HG02938 (cell line): ENCODE measurements around the gene SETD7.

ENCODE experiments used
- ATAC-seq: cut with Tn5 transposase; IDR thresholded peaks from one replicate; pipeline ENCODE4 v1.9.1; 2021; ENCODE audit warnings: mild to moderate bottlenecking, moderate library complexity; ENCODE audit not compliant: unreplicated experiment

SETD7 gene

DNA sequence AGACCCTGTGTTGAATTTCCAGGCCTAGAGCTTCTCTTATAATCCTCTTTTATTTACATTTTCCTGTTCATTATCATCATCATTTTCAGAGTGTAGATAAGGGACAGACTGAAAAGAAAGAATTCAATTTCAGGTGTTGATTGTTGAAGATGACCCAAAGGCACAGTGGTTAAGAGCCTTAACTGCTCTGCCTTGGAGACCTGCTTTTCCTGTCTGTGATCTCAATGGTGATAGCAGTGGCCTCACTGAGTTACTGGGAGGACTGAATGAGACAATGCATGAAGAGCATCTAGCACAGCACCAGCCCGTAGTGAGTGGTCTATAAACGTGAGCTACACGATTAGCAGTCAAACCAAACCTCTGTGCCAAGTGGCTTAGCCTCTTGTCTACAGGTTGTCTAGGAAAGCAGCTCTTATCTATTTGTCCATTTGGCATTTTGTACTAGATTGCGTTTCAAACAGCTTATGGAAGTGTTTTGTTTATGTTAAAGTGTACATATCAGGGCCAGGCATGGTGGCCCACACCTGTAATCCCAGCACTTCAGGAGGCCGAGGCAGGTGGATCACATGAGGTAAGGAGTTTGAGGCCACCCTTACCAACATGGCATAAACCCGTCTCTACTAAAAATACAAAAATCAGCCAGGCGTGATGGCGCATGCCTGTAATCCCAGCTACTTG, 41.5 kb downstream of the SETD7 start:
- ATAC-seq = no peak

- no peak for ATAC-seq
Measured at GRCh38 chr4:139511320-139511719, 44.7 kb downstream of the SETD7 start.

- ATAC-seq = no peak
Measured at GRCh38 chr4:139509727-139510410, 46.1 kb downstream of the SETD7 start.

- ATAC-seq = no peak
Measured at GRCh38 chr4:139508581-139509237, 47.3 kb downstream of the SETD7 start.

- no peak for ATAC-seq
Measured at GRCh38 chr4:139506774-139507173, 49.2 kb downstream of the SETD7 start.

DNA sequence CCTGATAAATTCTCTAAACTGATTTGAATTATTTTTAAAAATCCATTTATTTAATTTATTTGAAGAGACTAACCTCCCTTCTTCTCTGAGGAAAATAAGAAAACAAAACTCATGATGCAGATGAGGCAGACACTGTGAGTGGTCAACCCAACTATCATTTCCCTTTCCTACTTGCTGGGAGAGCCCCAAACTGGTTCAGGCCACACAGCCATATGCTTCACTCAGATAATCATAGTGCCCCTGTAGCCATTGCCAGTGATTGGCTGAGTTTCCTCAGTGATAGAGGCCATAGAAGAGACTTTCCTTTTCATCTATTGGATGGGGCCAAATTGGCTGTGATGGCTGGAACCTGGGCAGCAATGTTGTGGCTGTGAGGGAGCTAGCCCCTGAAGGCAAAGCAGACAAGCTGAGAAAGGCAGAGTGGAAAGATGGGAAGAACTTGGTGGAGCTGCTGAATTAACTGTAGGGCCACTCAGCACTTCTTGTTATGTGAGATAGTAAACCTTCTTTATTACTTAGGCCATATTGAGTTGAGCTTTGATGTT, 52.3 kb downstream of the SETD7 start:
- no peak for ATAC-seq

DNA sequence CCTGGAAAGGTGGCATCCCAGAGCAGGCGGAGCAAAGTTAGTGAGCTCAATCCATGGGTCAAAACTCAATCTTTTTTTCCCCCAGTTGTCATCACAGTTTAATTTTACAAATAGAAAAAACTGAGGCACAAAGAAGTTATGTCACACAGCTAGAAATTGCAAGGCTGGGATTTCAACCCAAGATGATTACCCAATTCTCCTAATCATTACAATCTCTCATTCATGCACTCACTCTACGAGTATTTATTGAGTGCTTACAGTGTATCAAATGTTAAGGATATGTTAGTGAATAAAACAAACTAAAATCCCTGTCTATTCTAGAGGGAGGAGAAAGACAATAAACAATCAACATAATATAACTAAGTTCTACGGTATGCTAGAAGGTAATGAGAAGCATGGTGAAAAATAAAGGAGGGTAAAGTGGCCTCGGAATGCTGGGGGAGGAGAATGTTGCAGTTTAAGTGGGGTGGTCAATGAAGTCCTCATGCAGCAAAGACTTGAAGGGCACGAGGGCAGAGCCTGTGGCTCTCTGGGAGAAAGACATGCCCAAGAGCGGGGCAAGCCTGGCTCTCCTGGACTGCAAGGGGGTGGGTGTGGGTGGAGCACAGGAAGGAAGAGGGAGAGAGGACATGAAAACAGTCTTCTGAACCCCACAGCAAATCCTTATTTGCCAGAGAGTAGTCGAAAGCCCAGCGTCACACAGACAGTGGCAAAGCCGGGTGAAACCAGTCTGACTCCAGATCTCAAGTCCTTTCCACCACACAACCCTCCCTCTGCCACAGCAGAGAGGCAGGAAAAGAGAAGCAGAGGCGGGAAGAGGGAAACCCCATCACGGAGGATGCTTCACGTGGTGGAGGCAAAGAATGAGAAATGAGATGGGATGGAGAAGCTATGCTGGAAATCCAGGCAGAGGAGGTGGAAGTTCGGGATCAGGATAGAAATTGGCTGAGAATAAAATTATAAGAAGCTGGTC, 53.8 kb downstream of the SETD7 start:
- ATAC-seq = no peak

DNA sequence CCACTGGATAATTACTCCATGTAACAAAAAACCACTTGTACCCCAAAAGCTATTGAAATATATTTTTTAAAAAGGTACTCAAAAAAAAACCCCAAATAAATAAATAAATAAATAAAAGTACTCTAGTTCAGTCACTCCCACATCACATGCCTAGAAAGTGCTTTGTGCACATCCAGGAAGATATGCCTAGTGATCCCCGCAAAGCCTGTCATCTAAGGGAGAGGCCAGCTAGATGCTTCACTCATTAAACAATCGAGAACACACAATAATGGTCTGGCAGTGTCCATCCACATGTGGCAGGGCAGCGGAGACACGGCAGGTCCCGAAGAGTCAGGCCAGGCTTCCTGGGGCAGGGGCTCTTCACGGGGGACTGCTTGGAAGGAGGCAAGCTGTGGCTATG, 54.5 kb downstream of the SETD7 start:
- ATAC-seq = no peak

DNA sequence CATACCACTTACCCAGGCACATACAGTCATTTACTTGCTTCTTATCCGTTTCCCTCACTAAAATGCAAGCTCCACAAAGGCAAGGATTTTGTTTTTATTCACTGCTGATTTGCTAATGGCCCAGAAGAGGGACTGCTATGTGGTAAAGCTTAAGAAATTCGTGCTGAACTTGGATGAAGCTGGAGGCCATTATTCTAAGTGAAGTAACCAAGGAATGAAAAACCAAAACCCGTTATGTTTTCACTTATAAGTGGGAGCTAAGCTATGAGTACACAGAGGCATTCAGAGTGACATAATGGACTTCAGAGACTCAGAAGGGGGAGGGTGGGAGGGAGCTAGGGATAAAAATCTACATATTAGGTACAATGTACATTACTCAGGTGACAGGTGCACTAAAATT, 54.9 kb downstream of the SETD7 start:
- ATAC-seq = no peak

DNA sequence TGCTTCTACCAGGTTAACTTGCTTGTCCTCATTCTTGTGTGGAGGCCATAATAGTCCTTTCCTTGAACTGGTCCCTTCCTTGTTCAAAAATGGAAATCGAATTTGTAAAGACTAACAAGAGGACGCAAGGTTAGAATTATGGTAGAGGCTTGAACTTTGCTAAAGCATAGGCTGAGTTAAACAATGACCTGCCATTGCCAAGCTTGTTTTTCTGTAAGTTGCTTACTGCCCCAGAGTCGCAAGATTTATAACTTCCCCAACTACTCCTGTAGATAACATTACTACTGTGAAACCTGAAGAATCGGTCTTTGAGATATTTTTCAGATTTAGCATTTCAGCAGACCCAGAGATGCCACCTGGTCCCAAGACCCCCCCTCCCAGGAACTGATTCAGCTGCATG, 56.8 kb downstream of the SETD7 start:
- ATAC-seq = no peak

- no peak for ATAC-seq
Measured at GRCh38 chr4:139493176-139493575, 62.8 kb downstream of the SETD7 start.

GRCh38 chr4:139492429-139492828, 63.6 kb downstream of the SETD7 start:
- ATAC-seq = no peak

DNA sequence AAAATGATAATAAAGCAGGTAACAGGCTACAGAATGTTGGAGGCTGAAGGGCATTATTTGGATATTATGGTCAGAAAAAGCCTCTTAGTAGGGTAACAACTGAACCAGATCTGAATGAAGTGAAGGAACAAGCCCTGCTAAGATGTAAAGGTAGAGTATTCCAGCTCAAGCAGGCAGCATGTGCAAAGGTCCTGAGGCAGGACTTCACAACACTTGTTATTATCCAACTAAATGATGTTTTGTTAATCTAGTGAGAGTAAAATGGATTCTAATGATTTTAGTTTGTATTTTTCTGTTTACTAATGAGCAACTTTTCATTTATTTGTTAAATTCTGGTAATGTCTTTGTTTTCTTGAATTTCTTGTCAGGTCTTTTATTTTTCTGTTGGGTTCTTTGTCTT, 66.4 kb downstream of the SETD7 start:
- no peak for ATAC-seq

GRCh38 chr4:139488442-139488841, 67.6 kb downstream of the SETD7 start:
- no peak for ATAC-seq

GRCh38 chr4:139484783-139485311, 71.2 kb downstream of the SETD7 start:
- ATAC-seq = no peak

DNA sequence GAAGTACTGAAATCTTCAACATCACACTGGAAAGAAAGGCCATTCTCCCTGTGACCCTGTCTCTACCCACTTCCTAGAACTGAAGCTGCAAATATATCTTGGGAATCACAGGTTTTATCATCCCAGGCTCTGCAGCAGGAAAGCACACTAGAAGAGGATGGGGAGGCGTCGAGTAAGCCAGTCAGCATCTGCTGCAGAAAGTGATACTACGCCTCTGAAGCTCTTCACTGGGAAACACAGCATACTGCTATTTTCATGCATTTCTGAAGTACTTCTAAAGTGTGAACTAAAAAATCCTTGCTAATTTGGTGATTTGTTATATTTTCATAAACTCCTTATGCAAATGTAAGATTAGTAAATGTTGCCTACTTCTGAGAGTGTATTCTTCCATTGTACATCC, 73.0 kb downstream of the SETD7 start:
- ATAC-seq = no peak

DNA sequence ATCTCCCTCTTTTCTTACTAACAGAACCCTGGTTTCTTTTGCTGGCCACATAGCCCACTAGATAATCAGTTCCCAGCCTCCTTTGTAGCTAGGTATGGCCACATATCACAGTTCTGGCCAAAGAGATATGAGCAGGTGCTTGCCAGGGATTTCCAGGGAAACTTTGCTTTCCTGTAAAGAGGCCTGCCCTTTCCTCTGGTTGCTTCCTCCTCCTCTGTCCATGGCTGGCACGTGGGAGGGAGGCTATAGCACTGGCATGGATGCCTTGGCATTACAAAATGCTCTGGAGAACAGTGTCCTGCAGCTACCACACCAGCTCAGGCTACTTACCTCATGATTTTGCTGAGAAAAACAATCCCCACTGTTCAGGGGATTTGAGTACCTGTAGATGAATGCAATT, 74.6 kb downstream of the SETD7 start:
- no peak for ATAC-seq

DNA sequence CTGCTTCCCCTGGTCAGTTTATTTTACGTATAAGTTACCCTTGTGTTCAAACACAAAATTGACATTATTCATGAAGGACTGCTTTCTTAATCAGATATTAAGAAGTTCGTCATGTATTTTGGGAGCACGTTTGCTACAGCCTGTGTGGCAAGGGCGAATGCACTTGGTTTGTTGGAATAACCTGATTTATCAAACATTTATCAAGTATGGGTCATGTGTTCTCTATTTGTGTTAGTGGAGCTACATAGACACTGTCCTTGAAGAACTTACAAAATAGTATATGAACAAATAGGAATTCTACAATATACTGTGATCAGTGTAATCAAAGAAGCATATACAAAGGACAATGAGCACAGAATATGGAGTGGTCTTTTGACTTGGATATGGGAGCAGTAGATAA, 79.7 kb downstream of the SETD7 start:
- no peak for ATAC-seq

DNA sequence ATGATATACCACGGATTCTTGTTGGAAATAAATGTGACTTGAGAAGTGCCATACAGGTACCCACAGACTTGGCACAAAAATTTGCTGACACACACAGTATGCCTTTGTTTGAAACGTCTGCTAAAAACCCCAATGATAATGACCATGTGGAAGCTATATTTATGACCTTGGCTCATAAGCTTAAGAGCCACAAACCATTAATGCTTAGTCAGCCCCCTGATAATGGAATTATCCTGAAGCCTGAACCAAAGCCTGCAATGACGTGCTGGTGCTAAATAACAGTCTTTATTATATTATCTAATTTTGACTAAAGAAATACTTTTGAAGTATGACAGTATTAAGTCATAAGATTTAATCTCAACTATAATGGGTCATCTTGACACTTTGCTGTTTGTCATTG, 83.2 kb downstream of the SETD7 start:
- ATAC-seq = no peak

GRCh38 chr4:139470997-139471665, 84.9 kb downstream of the SETD7 start:
- no peak for ATAC-seq
